ENCODE results near the gene FBXW4. TPM values are rescaled to one million over a fixed set of nuclear protein-coding genes. Genes with fewer than 3 reads are reported as not detected.

The FBXW4 gene
- polyA plus RNA-seq, 1 of the 3 experiments (the other 2 are of a cell fraction), result 27.6 TPM

DNA sequence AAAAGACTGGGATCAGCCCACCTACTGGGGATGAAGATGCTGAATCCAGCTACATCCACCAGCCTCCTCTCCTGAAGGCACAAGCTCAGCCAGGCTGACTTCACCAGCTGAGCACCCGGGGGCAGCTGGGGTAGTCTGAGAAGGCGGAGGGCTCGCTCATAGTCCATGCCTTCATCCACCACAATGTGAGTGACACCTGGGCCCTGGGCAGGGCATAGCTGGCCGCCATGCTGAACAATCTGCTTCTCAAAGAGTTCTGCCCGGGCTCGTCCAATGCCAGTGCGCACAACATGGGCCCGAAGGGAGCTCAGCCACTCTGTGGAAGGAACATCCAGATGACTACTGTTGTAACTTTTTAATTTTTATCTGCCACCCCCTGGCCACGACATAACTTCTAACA is 109.1 kb downstream of the FBXW4 start:
- H3K27me3 ChIP-seq (ENCODE audit: insufficient read depth), result no peaks in the 10 kb centered on the region
- H3K9me2 ChIP-seq, result no peaks in the 10 kb centered on the region
- no peaks in the 10 kb centered on the region for H4K20me1 ChIP-seq (ENCODE audit: insufficient read depth)
- 84% methylated on average over 3 of the region's 9 CpGs for WGBS (ENCODE audit: low lambda C conversion rate)
- H3K9me3 ChIP-seq, result no peaks in the 10 kb centered on the region
- H3K4me3 ChIP-seq (ENCODE audit: low read depth in 2 of 2, low read length in 1 of 2), result no peak overlapping the region
- H3F3A ChIP-seq (replicated peaks; ENCODE audit: insufficient read depth), result peaks cover 3% of the 10 kb centered on the region
- no peak overlapping the region; the same call in 1 of the 2 replicates for H3K4me2 ChIP-seq
- H3K4me1 ChIP-seq (ENCODE audit: control insufficient read depth in 1 of 2, insufficient read depth in 2 of 2, low read depth in 1 of 2, low read length in 1 of 2), result peaks cover 13 to 37% of the 10 kb centered on the region in 2 experiments; a peak in 2 of 4 replicates
- H2AFZ ChIP-seq (ENCODE audit: low read depth), result no peak overlapping the region
- DNase-seq, result no peak
- POLR2A ChIA-PET, result no interaction called here
- CTCF ChIA-PET, result interaction anchor here (0.6 to 11.9 kb wide), 7 partner anchors 14 to 443 kb away, joined by 3 to 88 read pairs (median 5); no protein-coding TSS in a partner anchor
- H3K79me2 ChIP-seq (ENCODE audit: insufficient read depth), result peaks cover 14% of the 10 kb centered on the region; the same call in 1 of the 2 replicates
- no peak overlapping the region for H3K9ac ChIP-seq
- H3K36me3 ChIP-seq (replicated peaks in 1 of 2; ENCODE audit: control insufficient read depth in 1 of 2, insufficient read depth in 2 of 2, low read length in 1 of 2), result peaks cover 3 to 31% of the 10 kb centered on the region in 2 experiments
- H3K27ac ChIP-seq (ENCODE audit: low read depth in 2 of 2, low read length in 1 of 2), result no peak overlapping the region
- no peak for TF ChIP-seq TCF12 (IDR thresholded peaks at IDR 0.05)
- no peak for TF ChIP-seq SIN3A (IDR thresholded peaks at IDR 0.05; ENCODE audit: borderline replicate concordance, low read depth, low read length)
- TF ChIP-seq NRF1 (IDR thresholded peaks at IDR 0.05; ENCODE audit: low read depth, low read length), result no peak
- TF ChIP-seq JUND (IDR thresholded peaks at IDR 0.05), result no peak
- TF ChIP-seq, protein P1, sequence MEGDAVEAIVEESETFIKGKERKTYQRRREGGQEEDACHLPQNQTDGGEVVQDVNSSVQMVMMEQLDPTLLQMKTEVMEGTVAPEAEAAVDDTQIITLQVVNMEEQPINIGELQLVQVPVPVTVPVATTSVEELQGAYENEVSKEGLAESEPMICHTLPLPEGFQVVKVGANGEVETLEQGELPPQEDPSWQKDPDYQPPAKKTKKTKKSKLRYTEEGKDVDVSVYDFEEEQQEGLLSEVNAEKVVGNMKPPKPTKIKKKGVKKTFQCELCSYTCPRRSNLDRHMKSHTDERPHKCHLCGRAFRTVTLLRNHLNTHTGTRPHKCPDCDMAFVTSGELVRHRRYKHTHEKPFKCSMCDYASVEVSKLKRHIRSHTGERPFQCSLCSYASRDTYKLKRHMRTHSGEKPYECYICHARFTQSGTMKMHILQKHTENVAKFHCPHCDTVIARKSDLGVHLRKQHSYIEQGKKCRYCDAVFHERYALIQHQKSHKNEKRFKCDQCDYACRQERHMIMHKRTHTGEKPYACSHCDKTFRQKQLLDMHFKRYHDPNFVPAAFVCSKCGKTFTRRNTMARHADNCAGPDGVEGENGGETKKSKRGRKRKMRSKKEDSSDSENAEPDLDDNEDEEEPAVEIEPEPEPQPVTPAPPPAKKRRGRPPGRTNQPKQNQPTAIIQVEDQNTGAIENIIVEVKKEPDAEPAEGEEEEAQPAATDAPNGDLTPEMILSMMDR (IDR thresholded peaks at IDR 0.05), result no peak
- TF ChIP-seq, protein P2, sequence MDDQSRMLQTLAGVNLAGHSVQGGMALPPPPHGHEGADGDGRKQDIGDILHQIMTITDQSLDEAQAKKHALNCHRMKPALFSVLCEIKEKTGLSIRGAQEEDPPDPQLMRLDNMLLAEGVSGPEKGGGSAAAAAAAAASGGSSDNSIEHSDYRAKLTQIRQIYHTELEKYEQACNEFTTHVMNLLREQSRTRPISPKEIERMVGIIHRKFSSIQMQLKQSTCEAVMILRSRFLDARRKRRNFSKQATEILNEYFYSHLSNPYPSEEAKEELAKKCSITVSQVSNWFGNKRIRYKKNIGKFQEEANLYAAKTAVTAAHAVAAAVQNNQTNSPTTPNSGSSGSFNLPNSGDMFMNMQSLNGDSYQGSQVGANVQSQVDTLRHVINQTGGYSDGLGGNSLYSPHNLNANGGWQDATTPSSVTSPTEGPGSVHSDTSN (IDR thresholded peaks at IDR 0.05), result no peak
- TF ChIP-seq GABPA (IDR thresholded peaks at IDR 0.05; ENCODE audit: low read depth), result no peak

DNA sequence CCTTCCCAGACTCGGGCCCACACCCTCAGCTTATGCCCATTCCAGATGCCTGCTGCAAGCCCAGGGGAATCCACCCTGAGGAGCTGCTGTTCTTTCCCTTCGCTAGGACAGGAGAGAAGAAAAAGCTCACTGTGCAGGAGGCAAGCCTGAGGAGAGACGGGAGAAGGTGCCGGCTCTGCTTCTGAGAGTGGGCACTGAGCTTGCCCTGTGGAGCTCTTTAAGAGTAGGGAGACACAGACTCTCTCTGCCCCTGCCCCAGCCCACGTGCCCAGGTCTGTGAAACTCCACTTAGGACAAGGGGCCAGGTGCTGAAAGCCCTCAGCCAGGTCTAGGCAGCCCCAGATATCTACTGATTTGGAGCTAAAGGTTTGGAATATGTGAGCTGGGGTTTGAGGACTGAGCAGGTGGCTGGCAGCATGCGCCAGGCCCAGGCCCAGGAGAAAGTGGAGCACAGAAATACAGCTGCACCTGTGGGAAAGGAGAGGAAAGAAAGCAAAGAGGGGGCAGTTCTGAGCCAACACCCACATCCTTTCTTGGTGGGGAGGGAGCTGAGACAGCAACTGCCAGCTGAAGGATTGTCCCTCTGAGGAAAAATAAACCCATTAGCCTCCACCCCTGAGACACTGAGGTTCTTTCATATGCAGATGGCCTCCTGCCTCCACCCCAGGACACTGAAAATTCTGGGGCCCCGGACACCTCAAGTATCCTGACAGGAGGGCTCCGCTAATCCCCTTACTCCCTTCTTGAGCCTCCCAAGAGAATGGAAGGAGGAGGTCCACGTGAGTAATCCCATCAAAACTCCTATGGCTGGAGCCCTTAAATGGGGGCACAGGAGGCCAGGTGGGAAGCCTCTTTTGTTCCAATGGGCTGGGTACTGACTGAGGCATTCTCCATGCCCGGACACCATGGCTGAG is 114.2 kb downstream of the FBXW4 start:
- ChIA-PET POLR2A (no interaction called here), CTCF (interaction anchor here (0.6 to 11.9 kb wide), 5 partner anchors 9 to 367 kb away, joined by 3 to 88 read pairs (median 4); no protein-coding TSS in a partner anchor)
- no peaks in the 10 kb centered on the region for H4K20me1 ChIP-seq (ENCODE audit: insufficient read depth)
- peaks cover 3 to 52% of the 10 kb centered on the region in 2 experiments for H3K36me3 ChIP-seq (replicated peaks in 1 of 2; ENCODE audit: control insufficient read depth in 1 of 2, insufficient read depth in 2 of 2, low read length in 1 of 2)
- H3F3A ChIP-seq (replicated peaks; ENCODE audit: insufficient read depth), result no peaks in the 10 kb centered on the region
- no peak overlapping the region for H2AFZ ChIP-seq (ENCODE audit: low read depth)
- DNase-seq, result no peak
- H3K4me1 ChIP-seq (ENCODE audit: control insufficient read depth in 1 of 2, insufficient read depth in 2 of 2, low read depth in 1 of 2, low read length in 1 of 2), result peaks cover 0 to 18% of the 10 kb centered on the region in 2 experiments; a peak in 1 of 4 replicates
- no peak for TF ChIP-seq RAD21 (IDR thresholded peaks at IDR 0.05; ENCODE audit: low read length)
- TF ChIP-seq, protein P3, sequence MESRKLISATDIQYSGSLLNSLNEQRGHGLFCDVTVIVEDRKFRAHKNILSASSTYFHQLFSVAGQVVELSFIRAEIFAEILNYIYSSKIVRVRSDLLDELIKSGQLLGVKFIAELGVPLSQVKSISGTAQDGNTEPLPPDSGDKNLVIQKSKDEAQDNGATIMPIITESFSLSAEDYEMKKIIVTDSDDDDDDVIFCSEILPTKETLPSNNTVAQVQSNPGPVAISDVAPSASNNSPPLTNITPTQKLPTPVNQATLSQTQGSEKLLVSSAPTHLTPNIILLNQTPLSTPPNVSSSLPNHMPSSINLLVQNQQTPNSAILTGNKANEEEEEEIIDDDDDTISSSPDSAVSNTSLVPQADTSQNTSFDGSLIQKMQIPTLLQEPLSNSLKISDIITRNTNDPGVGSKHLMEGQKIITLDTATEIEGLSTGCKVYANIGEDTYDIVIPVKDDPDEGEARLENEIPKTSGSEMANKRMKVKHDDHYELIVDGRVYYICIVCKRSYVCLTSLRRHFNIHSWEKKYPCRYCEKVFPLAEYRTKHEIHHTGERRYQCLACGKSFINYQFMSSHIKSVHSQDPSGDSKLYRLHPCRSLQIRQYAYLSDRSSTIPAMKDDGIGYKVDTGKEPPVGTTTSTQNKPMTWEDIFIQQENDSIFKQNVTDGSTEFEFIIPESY (IDR thresholded peaks at IDR 0.05; ENCODE audit: borderline replicate concordance, low read depth), result no peak
- no peaks in the 10 kb centered on the region for H3K79me2 ChIP-seq (ENCODE audit: insufficient read depth)
- H3K4me3 ChIP-seq (ENCODE audit: low read depth in 2 of 2, low read length in 1 of 2), result no peak overlapping the region
- H3K9me3 ChIP-seq, result no peaks in the 10 kb centered on the region
- H3K27ac ChIP-seq (ENCODE audit: low read depth in 2 of 2, low read length in 1 of 2), result no peak overlapping the region
- H3K9me2 ChIP-seq, result no peaks in the 10 kb centered on the region
- no peak overlapping the region for H3K4me2 ChIP-seq
- no peak overlapping the region for H3K9ac ChIP-seq
- WGBS (ENCODE audit: low lambda C conversion rate), result 96% methylated on average over 10 of the region's 10 CpGs
- H3K27me3 ChIP-seq (ENCODE audit: insufficient read depth), result no peaks in the 10 kb centered on the region
